Fibroblast of lung (primary cell): ENCODE data around the gene EML1. TPM values are rescaled to one million over a fixed set of nuclear protein-coding genes. Genes with fewer than 3 reads are reported as not detected.

Experiments used
- DNase-seq, 2 donors: peaks; one replicate each; pipeline versions ENCODE4 v3.0.0 to v3.0.0-alpha.2; 2010; ENCODE audit warnings: low read depth in 2 of 2
- H2AFZ ChIP-seq: 2 replicates; pipeline ENCODE4 v1.5.1; 2012; ENCODE audit warnings: low read length, control low read depth, inconsistent platforms
- H3K27ac ChIP-seq: 2 replicates; pipeline ENCODE4 v1.5.1; 2011; ENCODE audit warnings: low read length, control low read depth; ENCODE audit not compliant: insufficient read depth
- H3K27me3 ChIP-seq: 2 replicates; pipeline ENCODE4 v1.5.1; 2011; ENCODE audit warnings: mild to moderate bottlenecking, low read length; ENCODE audit not compliant: control insufficient read depth, insufficient read depth
- H3K36me3 ChIP-seq: 2 replicates; pipeline ENCODE4 v1.5.1; 2011; ENCODE audit warnings: low read length; ENCODE audit not compliant: control insufficient read depth, insufficient read depth
- H3K4me1 ChIP-seq: 2 replicates; pipeline ENCODE4 v1.5.1; 2011; ENCODE audit warnings: low read length; ENCODE audit not compliant: control insufficient read depth, insufficient read depth; ENCODE audit errors: extremely low read depth
- H3K4me2 ChIP-seq: 2 replicates; pipeline ENCODE4 v1.5.1; 2011; ENCODE audit warnings: low read length, control low read depth; ENCODE audit not compliant: insufficient read depth; ENCODE audit errors: extremely low read depth
- H3K4me3 ChIP-seq, 4 experiments: fragments of 200-600 bp in 1 of 4; sonication (generic) in 1 of 4; replicated peaks in 1 of 4; 2 replicates each; pipeline ENCODE4 v1.5.1; 2011 to 2016; ENCODE audit warnings: low read length in 4 of 4, low read depth in 3 of 4, mild to moderate bottlenecking in 3 of 4, control low read depth in 2 of 4, inconsistent platforms in 1 of 4, mixed read lengths in 1 of 4; ENCODE audit not compliant: insufficient read depth in 1 of 4; ENCODE audit errors: control extremely low read depth in 1 of 4
- H3K79me2 ChIP-seq: 2 replicates; pipeline ENCODE4 v1.5.1; 2012; ENCODE audit warnings: mild to moderate bottlenecking, low read length, inconsistent platforms; ENCODE audit not compliant: control insufficient read depth, insufficient read depth
- H3K9ac ChIP-seq: 2 replicates; pipeline ENCODE4 v1.5.1; 2011; ENCODE audit warnings: mild to moderate bottlenecking, low read length, control low read depth; ENCODE audit not compliant: insufficient read depth
- H3K9me3 ChIP-seq: 2 replicates; pipeline ENCODE4 v1.5.1; 2012; ENCODE audit warnings: low read depth, low read length; ENCODE audit not compliant: control insufficient read depth, insufficient read depth
- H4K20me1 ChIP-seq: 2 replicates; pipeline ENCODE4 v1.5.1; 2011; ENCODE audit warnings: low read length; ENCODE audit not compliant: control insufficient read depth, insufficient read depth; ENCODE audit errors: extremely low read depth
- EZH2 ChIP-seq: IDR thresholded peaks from 2 replicates; pipeline ENCODE4 v1.5.1; 2012; ENCODE audit warnings: low read length, control low read depth, mild to moderate bottlenecking; ENCODE audit errors: missing control alignments
- polyA plus RNA-seq, 2 donors: library from polyadenylated mRNA; depleted of rRNA in 1 of 2; stranded (reverse) in 1 of 2; unstranded in 1 of 2; fragments of >200 nt; gene quantifications; 2 replicates each; pipeline ENCODE4 v1.2.1, GENCODE V29; 2011 to 2012; ENCODE audit warnings: missing spikeins in 1 of 2
- total RNA-seq: library from RNA; depleted of rRNA; stranded (reverse); fragments of >200 nt; gene quantifications from 2 replicates; pipeline ENCODE4 v1.2.1, GENCODE V29; 2014
- TF ChIP-seq, protein P1 (sequence below), 2 donors: IDR thresholded peaks in 1 of 2; conservative IDR thresholded peaks in 1 of 2; 1 replicate in 1 of 2; 2 replicates in 1 of 2; pipeline ENCODE4 v1.5.1; 2011 to 2012; ENCODE audit warnings: low read length in 2 of 2, control low read depth in 1 of 2, inconsistent platforms in 1 of 2, low read depth in 1 of 2, mild to moderate bottlenecking in 1 of 2

Gene EML1
- total and polyA plus RNA-seq, 2 donors (not counting 1 experiment from before 2014, with no cell fraction given) = 22.4 to 74.5 TPM

DNA sequence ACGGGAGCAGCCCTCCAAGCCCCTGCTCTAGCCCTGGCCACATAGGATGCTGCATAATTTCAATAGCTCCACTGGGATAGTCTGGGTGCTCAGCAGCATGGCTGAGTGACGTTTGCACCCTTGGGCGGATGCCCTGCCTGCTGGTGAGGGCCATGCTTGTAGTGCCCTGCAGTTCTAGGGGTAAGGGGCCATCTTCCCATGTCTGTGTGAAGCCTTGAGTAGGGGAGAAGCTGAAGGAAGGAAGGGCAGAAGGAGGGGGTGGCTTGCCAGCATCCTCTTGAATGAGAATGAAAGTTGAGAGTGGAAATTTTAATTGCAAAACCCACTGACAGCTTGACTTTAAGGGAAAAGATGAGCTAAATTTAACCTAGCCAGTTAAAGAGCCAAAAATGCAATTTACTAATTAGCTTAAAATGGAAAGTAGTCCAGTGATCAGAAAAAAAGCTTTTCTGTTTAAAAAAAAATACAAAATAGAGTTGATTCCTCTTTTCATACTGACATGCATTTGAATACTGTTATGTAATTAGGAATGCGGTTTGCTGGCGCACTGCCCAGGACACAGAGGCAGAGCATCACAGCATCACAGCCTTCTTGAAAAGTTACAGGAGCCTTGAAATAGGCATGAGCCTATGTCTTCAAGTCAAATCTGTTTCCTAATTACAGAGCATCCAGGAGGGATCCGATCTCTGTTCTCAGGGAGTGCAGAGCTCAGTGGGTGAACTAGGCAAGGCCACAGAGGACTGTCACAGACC lies 18.5 kb upstream of the EML1 start:
- H3K27ac ChIP-seq = no peak overlapping the region
- H3K9ac ChIP-seq = no peak overlapping the region
- no peak overlapping the region for H3K4me2 ChIP-seq
- no peaks in the 10 kb centered on the region for H3K36me3 ChIP-seq
- H3K9me3 ChIP-seq = no peaks in the 10 kb centered on the region
- no peak overlapping the region for H2AFZ ChIP-seq
- DNase-seq = peak in 1 of 2 donors; percentile 52
- H3K4me1 ChIP-seq = no peaks in the 10 kb centered on the region
- no peaks in the 10 kb centered on the region for H4K20me1 ChIP-seq
- H3K4me3 ChIP-seq = no peak overlapping the region
- no peaks in the 10 kb centered on the region for H3K27me3 ChIP-seq
- no peaks in the 10 kb centered on the region for H3K79me2 ChIP-seq
- TF ChIP-seq, protein P1, sequence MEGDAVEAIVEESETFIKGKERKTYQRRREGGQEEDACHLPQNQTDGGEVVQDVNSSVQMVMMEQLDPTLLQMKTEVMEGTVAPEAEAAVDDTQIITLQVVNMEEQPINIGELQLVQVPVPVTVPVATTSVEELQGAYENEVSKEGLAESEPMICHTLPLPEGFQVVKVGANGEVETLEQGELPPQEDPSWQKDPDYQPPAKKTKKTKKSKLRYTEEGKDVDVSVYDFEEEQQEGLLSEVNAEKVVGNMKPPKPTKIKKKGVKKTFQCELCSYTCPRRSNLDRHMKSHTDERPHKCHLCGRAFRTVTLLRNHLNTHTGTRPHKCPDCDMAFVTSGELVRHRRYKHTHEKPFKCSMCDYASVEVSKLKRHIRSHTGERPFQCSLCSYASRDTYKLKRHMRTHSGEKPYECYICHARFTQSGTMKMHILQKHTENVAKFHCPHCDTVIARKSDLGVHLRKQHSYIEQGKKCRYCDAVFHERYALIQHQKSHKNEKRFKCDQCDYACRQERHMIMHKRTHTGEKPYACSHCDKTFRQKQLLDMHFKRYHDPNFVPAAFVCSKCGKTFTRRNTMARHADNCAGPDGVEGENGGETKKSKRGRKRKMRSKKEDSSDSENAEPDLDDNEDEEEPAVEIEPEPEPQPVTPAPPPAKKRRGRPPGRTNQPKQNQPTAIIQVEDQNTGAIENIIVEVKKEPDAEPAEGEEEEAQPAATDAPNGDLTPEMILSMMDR (conservative IDR thresholded peaks at IDR 0.05 in 1 of 2, IDR thresholded peaks at IDR 0.05 in 1 of 2; ENCODE audit: low read depth in 1 of 2, low read length in 2 of 2) = no peak
- no peak for TF ChIP-seq EZH2

DNA sequence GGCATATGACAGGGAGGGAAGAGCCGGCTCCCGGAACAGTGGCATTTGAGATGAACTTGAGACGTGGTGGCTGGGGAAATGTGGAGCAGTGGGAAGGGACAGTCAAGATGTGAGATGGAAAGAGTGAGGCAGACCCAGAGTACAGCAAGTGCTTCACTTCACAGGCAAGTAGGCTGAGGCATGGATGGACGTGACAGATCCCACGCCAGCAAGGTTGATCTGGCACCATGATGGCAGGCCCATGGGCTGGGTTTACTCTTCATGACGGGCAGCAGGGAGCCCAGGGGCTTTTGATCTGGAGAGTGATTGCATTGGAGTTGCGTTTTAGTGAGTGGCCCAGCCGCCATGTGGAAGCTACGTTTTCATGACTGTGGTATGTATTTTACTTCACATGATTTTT lies 17.9 kb upstream of the EML1 start:
- no peaks in the 10 kb centered on the region for H3K4me1 ChIP-seq
- no peaks in the 10 kb centered on the region for H3K27me3 ChIP-seq
- TF ChIP-seq EZH2 = no peak
- TF ChIP-seq, protein P1 (conservative IDR thresholded peaks at IDR 0.05 in 1 of 2, IDR thresholded peaks at IDR 0.05 in 1 of 2; ENCODE audit: low read depth in 1 of 2, low read length in 2 of 2) = no peak
- DNase-seq = no peak
- H2AFZ ChIP-seq = no peak overlapping the region
- no peaks in the 10 kb centered on the region for H3K79me2 ChIP-seq
- H3K36me3 ChIP-seq = no peaks in the 10 kb centered on the region
- H3K4me2 ChIP-seq = no peak overlapping the region
- H3K4me3 ChIP-seq = no peak overlapping the region
- H3K9me3 ChIP-seq = no peaks in the 10 kb centered on the region
- H3K9ac ChIP-seq = no peak overlapping the region
- no peak overlapping the region for H3K27ac ChIP-seq
- H4K20me1 ChIP-seq = no peaks in the 10 kb centered on the region

DNA sequence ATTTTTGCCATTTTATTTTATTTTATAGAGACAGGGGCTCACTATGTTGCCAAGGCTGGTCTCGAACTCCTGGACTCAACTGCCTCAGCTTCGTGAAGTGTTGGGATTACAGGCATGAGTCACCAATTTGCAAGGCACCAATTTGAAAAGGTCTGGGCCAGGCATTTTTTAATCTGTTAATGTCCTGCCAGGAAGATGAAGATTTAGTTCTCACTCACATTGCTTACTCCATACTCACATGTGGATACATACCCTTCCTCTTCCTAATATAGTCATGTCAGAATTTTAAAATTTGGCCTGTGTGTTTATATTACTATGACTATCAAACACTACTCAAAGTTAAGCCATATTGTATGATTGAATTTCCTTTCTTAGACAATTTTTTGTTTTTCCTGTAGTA lies 15.3 kb upstream of the EML1 start:
- DNase-seq = peak in 1 of 2 donors; percentile 20
- H3K4me1 ChIP-seq = no peaks in the 10 kb centered on the region
- H3K9me3 ChIP-seq = no peaks in the 10 kb centered on the region
- TF ChIP-seq EZH2 = no peak
- TF ChIP-seq, protein P1 (conservative IDR thresholded peaks at IDR 0.05 in 1 of 2, IDR thresholded peaks at IDR 0.05 in 1 of 2; ENCODE audit: low read depth in 1 of 2, low read length in 2 of 2) = no peak
- no peak overlapping the region for H3K4me2 ChIP-seq
- H3K4me3 ChIP-seq = no peak overlapping the region
- no peaks in the 10 kb centered on the region for H3K27me3 ChIP-seq
- H3K27ac ChIP-seq = no peak overlapping the region
- no peaks in the 10 kb centered on the region for H4K20me1 ChIP-seq
- H2AFZ ChIP-seq = no peak overlapping the region
- H3K79me2 ChIP-seq = no peaks in the 10 kb centered on the region
- H3K36me3 ChIP-seq = no peaks in the 10 kb centered on the region
- H3K9ac ChIP-seq = no peak overlapping the region
